DLD1 (cell line): Measurements from ENCODE around the gene PRKAR1B.
"Not testable (repeated sequence)": the region's sequence is repeated elsewhere in the genome, so short reads cannot be mapped to it uniquely, and the experiment has no call there.

ENCODE experiments used
- in situ Hi-C: cut with HindIII; loops from 2 replicates; pipeline ENCODE4 v1.10.0; 2017; ENCODE audit warnings: low sequenced_read_pairs

The PRKAR1B gene

DNA sequence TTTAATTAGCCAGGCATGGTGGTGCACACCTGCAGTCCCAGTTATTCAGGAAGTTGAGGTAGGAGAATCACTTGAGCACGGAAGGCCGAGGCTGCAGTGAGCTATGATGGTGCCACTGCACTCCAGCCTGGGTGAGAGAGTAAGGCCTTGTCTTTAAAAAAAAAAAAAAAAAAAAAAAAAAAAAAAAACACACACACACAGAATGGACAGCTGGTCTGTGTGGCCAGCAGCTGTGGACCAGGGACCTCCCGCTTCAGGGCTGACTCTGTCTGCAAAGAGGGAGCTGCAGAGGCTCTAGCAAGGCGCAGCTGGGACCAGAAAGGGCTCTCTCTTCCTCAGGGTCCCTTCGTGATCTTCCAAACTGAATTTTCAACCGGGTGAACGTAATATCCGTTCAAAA, 54.2 kb downstream of the PRKAR1B start:
- in situ Hi-C loops, result no loop called here

DNA sequence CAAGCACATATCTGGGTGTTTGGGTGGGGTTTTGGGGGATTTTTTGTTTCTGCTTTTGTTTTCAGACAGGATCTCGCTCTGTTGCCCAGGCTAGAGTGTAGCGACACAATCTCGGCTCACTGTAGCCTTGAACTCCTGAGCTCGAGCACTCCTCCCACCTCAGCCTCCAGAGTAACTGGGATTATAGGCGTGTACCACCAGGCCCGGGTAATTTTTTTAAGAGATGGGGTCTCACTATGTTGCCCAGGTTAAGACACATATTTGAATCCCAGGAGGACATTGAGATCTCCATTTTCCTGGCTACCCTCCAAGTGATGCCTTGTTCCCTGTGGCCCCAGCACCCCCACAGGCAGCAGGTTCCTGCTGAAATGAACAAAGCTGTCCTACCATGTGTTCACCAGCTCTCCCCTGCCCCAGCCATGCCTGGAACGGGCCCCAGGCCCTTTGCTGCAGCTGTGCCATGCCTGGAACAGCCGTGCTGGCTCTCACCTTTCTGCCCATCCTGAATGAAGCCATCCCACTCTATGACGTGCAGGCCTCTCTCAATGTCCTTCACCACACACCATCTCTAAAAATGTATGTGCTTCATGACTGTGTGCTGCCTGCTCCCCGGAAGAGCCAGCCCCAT, 55.6 kb downstream of the PRKAR1B start:
- in situ Hi-C loops, result no loop called here

DNA sequence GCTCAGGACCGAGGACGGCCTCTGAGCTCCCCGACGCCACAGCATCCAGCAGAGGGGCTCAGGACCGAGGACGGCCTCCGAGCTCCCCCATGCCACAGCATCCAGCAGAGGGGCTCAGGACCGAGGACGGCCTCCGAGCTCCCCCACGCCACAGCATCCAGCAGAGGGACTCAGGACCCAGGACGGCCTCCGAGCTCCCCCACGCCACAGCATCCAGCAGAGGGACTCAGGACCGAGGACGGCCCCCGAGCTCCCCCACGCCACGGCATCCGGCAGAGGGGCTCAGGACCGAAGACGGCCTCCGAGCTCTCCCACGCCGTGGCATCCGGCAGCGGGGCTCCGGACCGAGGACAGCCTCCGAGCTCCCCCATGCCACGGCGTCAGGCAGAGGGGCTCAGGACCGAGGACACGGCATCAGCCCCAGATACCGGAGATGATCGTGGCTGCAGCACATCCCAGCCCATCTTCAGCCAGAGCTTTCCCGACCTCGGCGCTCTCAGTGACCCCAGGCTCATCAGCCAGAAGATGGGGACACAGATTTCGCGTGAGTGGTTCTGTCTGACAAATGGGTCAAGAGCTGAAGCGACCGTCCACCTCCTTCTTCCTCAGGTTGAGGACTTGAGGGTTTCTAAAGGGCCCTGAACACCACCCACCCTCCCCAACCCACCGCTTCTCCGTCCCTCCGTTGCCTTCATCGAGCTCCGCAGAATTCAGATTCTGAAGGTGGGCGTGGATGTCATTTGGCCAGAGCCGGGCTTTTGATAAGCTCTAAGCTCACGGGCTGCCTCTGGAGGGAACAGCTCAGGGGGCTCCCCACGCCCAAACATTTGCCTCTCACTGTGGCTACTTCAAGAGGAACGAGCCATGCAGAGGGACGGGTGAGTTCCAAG, 56.3 kb downstream of the PRKAR1B start:
- in situ Hi-C loops, result no loop called here

DNA sequence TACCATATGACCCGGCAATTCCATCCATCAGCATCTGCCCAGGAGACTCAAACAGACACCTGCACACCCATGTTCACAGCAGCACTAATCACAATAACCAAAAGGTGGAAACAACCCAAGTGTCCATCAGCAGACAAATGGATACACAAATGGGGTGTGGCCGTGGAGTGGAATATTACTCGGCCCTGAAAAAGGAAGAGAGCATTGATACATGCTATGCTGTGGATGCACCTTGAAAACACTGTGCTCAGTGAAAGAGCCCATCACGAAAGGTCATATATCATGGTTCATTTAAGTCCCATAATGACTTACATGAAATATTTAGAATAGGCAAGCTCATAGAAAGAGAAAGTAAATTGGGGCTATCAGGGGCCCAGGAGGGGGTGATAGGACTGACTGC, 58.1 kb downstream of the PRKAR1B start:
- in situ Hi-C loops, result no loop called here

DNA sequence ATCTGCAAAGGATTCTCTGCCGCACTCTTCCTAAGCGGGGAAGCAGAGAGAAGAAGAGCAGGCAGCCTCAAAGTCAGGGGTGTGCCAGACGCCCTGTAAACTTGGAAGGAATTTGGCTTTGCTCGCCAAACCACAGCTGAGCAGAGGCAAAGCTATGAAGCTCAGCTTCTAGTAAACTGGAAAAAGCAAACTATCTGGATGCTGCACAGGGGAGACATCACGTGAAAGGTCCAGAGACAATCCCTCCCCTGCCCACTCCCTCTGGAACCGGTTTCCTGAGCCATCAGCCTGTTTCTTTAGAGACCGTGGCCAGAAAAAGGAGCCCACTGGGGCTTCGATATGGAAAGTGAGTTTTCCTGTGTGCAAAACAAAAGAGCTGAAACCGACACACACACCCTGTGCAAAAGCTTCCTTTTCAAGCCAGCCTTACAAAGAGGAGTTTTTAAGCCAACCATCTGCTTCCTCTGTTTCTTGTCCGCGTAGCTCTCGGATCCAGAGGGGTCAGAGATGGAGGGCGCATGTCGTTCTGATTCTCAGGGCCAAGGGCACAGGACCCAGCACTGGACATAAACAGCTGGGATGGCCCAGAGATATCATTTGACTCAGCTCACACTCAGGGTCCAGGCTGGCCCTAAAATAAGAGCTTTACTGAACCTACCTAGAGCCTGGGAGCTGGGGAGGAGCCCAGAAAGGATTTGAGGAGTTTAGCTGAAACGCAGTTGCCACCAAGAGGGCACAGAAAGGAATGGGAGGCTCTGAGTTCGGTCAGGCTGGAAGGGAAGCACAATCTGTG, 58.7 kb downstream of the PRKAR1B start:
- in situ Hi-C loops, result no loop called here

DNA sequence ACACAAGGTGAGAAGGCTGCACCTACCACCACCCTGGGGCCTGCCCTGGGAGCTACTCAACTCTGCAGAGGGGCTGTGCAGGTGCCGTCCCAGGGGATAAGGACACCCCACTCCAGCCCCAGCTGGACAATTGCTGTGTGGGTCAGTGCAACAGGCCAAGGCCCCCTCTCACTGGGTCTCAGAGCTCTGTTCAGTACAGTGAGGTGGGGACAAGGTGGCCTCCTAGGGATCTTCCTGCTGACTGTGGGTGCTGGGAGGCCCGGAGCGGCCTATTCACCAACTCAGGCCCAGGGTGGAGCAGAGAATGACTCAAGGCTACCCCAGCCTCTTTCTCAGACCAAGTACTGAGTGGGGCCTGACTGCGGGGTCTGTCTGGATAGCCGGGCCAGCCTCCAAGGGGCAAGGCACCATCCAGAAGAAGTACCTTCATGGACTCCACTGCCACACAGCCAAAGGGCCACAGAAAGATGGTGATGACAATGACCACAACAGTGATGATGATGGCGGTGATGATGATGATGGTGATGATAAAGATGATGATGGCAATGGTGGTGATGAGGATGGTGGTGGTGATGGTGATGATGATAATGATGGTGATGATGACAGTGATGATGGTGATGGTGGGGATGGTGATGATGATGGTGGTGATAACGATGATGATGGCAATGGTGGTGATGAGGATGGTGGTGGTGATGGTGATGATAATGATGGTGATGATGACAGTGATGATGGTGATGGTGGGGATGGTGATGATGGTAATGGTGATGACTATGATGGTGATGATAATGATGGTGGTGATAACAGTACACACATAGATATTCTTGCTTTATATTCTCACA, 60.4 kb downstream of the PRKAR1B start:
- in situ Hi-C loops, result no loop called here

DNA sequence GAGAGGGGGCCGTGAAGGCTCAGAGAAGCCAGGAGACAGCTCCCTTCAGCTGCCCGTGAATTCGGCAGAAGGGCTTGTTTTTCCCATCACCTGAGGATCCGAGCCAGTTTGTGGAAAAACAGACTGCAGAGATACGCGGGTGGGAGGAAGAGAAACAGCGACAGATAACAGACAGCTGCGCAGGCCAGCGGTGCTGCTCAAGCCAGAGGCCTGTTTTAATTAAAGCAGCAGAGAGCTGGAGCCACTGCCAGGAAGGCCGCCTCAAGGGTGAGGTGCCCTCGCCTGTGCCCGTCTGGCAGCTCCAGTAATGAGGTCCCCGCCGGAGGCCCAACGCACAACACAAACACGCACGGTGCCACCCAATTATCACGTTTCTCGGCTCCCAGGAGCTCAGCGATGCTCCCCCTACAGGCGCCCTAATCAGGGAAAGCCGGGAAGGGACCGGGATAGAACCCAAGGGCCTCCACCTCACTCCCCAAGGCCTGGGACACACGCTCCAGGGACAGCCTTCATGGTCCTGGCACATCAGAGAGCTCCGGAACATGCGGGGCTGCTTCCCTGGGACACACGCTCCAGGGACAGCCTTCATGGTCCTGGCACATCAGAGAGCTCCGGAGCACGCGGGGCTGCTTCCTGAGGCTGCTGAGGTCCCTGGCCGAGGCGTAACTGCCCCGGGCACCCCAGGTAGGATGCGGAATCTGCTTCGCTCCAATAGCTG, 61.2 kb downstream of the PRKAR1B start:
- in situ Hi-C loops, result no loop called here

DNA sequence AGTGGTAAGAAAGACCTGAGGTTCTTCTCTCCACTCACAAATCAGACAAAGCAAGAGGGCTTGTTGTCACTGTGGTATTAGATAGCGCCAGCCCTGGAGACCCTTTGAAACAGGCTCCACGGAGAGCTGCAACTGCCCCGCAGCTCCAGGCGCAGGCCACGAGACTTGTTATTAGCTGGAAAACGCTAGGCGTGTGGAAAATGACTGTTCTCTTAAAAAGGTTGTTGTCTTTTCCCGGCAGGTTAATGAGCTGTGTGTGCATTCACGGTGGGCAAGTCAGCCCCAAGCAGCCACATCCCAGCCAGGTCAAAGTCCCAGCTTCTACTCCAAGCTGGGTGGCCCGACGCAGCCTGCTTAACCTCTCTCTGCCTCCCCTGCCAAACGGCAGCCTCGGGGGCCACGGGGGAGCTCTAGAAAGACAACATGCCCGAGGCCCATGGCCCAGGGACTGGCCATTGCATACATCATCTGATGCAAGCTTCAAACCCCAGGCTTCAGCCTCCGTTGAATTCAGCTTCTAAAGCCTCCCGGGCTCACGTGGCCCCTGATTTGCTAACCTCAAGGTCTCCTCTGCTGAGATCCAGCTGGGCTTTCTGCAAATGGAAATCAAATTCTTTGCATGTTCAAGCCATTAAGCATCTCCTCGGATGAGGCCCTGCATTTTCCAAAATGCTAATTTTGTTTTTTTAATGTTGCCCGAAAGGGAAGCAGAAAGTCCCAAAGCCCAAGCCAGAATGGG, 61.9 kb downstream of the PRKAR1B start:
- in situ Hi-C loops, result no loop called here

DNA sequence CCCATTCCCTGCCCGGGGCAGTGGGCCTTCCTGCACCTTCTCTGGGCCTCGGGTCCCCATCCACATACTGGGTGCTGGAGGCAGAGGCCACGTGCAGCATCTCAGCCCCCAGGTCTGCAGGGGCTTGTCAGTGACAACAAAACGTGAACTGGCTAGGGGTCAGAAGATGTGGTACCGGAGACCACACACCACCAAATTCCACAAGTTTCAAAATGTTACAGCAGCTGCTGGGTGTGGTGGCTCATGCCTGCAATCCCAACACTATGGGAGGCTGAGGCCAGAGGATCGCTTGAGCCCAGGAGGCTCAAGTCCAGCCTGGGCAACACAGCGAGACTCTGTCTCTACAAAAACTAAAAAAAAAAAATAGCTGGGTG, 62.7 kb downstream of the PRKAR1B start:
- in situ Hi-C loops, result no loop called here

DNA sequence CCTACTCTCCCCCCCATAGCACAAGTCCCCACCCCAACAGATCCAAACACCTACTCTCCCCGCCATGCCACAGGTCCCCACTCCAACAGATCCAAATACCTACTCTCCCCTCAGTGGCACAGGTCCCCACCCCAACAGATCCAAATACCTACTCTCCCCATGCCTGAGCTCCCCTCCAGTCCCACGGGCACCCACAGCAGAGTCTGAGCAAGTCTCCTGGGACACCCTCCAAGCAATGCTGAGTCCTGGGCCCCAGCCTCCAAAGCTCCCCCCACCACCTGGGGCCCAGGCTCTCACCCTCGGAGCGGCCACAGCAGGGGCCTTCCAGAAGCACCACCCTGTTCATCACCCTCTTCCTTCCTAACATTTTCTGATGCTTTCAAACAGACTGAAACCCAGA, 64.5 kb downstream of the PRKAR1B start:
- in situ Hi-C loops, result no loop called here

DNA sequence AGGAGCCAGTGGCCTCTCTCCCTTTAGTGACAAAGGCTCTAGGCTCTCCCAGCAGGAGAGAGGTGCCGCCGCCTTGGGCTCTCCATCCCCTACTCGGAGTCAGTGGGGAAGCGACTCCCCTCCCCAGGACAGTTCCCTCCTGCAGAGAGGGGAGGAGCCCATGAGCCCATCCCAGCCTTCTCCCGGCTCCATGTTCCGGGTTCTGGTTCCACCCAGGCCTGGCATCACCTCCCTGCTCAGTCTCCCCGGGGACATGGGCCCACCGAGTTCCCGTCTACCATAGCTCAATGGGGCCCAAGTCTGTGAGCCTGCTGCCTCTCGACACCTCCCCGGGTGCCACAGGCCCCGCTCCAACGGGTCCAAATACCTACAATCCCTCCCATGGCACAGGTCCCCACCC, 67.1 kb downstream of the PRKAR1B start:
- in situ Hi-C loops, result no loop called here

DNA sequence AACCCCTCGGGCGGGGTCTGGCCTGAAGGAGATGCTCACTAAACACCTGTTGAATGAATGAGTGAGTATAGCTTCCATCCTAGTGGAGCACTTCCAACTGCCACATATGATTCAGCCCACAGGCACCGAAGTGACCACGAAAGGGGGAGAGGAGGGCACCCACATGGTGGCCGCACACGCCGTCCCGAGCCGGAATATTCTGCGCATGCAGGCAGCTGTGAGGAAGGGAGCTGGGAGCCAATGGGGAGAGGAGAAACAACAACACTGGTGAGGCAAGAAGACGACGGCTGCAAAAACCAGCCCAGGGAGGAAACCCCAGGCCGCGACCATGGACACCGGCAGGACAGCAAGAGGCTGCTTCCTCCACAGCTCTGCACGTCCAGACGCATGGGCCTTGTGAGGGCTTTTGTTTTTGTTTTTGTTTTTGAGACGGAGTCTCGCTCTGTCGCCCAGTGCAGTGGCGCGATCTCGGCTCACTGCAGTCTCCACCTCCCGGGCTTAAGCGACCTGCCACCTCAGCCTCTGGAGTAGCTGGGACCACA, 67.7 kb downstream of the PRKAR1B start:
- in situ Hi-C loops, result no loop called here

DNA sequence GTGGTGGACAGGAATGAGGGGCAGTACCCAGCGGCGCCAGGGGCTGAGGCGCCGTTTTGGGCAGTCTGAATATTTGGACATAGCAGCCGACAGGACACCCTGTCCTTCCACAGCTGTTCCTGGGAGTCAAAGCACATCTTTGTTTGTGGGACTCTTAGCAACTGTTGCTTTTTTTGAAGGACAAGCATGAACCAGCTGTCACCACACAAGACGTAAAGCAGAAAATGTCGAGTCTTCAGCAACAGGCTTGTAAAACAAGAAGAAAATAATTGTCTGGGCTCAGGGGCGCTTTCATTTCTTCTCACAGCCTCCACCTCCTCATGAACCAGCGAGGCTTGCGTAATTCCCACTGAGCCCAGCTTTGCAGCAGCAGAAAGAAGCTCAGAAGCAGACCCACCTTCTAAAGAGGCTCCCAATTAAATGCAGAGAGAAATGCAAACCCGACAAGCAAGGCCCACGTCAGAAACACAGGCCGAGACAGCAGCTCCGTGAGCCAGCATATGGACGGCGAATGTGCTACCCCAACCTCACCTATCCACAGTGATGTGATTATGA, 69.4 kb downstream of the PRKAR1B start:
- in situ Hi-C loops, result no loop called here

DNA sequence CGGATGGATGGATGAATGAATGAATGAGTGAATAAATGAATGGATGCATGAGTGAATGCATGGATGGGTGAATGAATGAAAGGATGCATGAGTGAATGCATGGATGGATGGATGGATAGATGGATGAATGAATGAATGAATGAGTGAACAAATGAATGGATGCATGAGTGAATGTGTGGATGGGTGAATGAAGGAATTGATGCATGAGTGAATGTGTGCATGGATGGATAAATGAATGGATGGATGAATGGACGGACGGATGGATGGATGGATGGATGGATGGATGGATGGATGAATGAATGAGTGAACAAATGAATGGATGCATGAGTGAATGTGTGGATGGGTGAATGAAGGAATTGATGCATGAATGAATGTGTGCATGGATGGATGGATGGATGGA, 70.1 kb downstream of the PRKAR1B start:
- in situ Hi-C loops, result not testable (repeated sequence)

DNA sequence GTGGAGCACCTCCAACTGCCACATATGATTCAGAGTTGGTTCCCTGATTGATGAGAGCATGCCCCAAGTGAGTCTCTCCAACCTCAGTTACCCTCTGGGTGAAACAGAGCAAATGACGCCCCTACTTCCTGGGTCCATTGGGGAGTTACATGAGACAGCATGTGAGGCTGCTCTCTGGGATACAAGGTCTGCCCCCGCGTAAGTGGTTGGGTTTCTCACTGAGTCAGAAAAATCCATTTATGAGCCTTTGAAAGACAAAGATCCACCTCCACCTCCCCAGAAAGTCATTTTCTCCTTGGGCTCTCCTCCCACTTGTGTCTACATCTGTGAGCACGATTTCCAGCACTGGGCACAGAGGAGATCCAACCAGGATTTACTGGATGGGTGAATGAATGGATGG, 71.3 kb downstream of the PRKAR1B start:
- in situ Hi-C loops, result no loop called here

DNA sequence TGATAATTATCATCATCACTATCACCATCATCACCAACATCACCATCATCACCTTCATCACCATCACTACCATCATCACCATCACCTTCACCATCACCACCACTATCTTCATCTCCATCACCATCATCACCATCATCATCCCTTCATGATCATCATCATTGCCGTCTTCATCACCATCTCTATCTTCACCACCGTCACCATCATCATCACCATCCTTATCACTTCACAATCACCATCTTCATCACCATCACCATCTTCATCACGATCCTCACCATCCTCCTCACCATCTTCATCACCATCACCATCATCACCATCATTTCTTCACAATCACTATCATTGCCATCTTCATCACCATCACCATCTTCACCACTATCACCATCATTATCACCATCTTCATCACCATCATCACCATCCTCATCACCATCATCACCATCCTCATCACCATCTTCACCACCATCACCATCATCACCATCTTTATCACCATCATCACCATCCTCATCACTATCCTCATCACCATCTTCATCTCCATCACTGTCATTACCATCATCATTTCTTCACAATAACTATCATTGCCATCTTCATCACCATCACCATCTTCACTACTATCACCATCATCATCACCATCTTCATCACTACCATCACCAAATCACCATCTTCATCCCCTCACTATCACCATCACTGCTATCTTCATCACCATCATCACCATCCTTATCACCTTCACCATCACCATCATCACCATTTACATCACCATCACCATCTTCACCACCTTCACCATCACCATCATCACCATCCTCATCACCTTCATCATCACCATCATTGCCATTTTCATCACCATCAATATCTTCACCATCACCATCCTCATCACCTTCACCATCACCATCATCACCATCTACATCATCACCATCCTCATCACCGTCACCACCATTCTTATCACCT, 73.0 kb downstream of the PRKAR1B start:
- in situ Hi-C loops, result no loop called here

DNA sequence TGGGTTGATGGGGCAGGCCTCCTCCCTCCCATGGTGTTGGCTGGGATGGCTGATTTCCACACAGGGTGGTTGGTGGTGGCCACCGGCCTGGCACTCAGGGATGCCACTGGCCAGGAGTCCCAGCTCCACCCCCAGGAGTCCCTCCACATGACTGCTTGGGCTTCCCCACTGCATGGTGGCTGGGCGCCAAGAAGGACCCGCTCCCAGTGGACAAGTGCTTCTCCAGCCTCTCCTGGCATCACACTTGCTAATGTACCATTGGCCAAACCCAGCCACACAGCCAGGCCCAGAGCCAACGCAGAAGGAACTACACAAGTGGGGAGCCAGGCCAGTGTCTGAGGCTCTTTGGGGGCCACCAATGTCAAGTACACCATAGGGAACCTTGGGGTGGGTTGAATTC, 74.2 kb downstream of the PRKAR1B start:
- in situ Hi-C loops, result no loop called here

DNA sequence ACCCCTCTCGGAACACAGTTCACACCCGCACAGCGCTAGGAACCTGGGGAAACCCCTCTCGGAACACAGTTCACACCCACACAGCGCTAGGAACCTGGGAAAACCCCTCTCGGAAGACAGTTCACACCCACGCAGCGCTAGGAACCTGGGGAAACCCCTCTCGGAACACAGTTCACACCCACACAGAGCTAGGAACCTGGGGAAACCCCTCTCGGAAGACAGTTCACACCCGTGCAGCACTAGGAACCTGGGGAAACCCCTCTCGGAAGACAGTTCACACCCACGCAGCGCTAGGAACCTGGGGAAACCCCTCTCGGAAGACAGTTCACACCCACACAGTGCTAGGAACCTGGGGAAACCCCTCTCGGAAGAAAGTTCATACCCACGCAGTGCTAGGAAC, 74.9 kb downstream of the PRKAR1B start:
- in situ Hi-C loops, result not testable (repeated sequence)
